ENCODE data around the gene PYM1.
"Not testable (repeated sequence)": the region's sequence is repeated elsewhere in the genome, so short reads cannot be mapped to it uniquely, and the experiment has no call there.

Gene PYM1

DNA sequence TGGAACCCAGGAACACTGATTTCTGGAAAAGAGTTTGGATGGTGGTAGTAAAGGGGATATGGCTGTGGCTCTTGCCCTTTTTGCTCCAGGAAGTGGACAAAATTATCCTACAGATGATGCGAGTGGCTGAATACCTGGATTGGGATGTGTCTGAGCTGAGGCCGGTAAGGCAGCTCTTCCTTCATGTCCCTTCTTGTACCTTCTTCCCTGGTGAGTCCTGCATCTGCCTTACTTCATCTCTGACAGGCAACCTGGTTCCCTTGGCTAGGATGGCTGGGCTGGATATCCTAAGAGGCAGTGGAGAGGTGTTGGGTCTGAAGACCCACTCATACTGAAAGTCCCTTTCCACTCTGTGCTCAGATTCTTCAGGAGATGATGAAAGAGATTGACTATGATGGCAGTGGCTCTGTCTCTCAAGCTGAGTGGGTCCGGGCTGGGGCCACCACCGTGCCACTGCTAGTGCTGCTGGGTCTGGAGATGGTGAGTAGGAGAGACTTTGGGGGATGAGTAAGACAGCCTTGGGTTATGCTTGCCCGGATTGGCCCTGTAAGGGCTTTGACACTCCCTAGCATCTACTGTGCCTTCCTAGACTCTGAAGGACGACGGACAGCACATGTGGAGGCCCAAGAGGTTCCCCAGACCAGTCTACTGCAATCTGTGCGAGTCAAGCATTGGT lies 11.3 kb upstream of the PYM1 start:
- DNase-seq (ENCODE audit: low read depth): no peak

DNA sequence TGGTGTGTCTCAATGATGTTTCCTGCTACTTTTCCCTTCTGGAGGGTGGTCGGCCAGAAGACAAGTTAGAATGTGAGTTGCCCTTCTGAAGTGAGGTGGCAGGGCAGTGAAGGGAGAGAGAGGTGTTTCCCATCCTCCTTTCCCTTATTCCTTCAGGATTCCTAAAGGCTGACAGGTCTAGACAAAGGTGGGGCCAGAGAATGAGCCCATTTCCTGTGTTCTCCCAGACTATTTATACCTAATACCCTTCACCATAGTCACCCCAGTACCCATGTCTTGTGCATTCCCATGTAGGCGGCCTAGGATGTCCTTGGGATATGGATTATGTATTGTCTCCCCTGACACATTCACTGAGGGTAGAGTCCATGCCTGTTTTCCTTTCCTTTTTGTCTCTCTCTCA lies 10.3 kb upstream of the PYM1 start:
- DNase-seq (ENCODE audit: low read depth): no peak

DNA sequence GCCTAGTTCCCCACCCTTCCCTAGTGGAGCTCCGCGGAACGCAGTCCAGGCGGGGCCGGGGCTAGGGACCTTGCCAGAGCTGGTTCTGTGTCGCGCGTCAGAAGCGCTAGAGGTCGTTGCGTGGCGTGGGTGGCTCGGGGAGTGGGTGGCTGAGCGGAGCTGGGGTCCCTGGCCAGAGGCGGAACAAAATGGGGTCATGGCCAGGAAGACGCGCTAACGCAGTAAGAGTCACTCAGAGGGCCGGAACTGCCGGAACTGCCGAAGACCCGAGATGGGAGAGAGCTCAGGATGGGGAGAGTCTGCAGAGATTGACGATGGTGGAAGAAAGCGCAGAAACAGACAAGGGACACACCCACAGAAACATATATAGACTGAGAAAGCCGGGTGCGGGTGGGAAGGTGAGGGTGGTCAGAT lies 8.1 kb upstream of the PYM1 start:
- DNase-seq (ENCODE audit: low read depth): no peak

DNA sequence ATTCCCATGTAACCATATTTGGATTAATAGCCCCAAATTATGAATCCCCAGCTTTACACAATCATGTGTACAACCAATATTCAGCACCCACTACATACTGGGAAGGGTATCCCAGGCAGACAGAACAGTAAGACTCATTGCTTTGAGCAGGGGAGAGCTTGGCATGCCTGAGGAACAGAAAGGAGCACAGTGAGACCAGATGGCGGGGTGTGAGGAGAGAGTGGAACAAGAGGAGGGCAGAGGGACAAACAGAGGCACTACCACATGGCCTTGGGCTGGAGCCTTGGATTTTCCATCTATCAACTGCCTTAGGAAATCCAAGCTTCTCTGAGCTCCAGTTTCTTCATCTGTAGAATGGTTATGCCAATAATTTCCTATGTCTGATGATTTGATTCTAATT lies 7.1 kb upstream of the PYM1 start:
- DNase-seq (ENCODE audit: low read depth): no peak

DNA sequence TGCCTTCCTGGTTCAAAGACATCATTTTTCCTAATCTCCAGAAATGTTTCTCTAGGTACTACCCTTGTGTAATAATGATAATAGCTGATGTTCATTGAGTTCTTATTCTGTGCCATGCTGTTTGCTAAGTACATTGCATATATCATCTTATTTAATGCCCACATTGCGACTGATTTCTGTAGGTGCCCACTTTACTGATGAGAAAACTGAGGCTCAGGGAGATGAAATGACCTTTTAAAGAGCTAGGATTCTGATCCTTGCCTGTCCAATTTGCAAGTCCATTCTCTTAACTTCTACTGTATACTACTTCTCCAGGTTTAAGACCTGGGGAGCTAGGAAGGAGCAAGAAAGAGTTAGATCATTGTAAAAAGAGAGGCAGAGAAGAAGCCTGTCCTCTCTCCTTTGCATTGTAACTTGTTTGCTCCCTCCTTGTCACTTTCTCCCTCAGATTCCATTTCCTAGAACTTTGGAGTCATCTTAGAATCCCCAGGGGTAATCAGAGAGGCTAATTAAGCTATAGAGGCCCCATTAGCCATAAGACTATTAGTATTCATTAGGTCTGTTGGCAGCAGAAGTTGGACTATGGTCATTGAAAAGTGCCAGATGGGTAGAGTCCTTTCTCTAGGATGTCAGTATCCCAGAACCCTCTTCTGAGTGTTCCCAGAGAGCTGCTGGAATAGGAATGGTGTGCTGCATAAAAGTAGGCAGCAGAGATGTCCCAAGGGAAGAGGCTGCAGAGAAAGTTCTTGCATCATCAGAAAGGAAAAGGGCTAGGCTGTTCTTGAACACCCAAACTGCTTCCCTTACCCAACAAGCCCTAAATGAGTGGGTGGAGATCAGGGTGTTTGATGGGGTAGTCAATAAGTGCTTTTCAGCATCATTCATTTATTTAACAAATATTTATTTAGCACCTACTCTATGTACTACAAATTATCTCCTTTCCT lies 6.4 kb upstream of the PYM1 start:
- DNase-seq (ENCODE audit: low read depth): no peak

DNA sequence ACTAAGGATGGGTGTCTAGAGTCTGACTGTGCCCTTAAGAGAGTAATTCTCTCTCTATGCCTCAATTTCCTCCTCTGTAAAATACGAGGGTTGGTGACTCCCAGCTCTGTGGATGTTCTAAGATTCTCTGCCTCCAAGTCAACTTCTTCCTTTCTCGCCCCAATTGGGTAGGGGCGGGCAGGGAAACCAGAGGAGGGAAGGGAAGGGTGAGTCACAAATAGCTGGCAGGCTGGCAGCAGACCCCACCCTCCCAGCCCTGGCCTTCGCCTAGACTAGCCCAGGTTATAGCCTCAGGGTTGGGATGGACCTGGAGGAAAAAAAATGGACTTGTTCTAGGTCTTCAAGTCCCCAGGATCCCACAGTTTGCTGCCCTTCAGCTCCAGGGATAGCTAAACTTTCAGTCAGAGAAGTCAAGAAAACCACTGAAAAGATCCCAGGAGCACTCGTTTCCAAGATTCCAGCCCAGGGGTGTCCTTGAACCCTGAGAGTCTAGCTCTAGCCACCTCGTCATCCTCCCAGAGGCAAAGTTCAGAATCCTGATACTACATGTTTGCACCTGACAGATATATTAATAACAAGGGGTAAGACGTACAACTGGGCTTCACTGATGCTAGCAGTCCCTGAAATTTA lies 5.6 kb upstream of the PYM1 start:
- no peak for DNase-seq (ENCODE audit: low read depth)

DNA sequence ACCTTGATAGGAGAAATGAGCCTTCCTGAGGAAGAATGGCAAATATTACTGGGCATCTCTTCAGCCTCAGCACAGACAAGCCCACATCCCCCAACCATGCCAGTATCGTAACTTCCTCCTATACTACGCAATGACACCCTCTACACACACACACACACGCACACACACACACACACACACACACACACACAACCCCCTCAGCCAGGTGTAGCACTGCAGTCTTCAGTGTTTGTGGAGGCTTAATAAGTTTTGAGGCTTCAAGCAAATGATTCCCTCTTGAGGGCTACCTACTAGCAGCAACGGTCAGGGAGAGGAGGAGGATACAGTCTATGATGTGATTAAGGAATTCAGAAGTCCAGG lies 4.8 kb upstream of the PYM1 start:
- no peak for DNase-seq (ENCODE audit: low read depth)

DNA sequence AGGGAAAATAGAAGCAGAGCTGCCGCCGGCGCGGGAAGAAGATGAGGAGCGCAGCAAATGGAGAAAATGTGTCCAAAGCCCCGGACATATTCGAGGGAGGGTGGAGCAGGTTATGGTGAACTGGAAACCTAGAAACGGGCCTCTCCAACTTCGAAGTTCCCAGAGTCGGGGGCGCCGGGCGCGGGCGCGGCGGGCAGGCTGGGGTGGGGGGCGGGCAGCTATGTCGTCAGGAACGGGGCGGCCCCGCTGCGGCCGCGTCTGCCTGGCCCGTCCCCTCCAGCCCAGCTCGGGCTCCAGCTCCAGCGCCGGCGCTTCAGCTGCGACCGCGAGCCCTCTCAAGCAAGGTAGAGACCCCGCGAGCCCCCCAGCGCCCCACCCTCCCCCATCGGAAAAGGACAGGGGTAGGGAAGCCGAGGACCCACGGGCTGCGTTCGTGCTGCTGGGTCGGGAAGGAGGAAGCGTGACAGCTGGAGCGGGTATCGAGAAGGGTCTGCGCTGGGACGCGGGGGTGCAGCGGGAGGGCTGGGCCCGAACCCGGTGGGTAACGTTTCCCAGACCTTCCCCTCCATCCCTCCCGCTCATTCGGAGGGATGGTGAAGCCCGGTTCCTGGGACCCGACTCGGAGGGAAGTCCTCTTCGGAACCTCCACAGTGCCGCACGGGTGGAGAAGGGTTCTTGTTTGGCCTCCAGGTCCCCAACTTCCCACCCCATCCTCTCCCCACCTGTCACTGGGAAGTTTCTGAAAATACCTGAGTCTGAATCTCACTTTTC lies 4.3 kb upstream of the PYM1 start:
- DNase-seq (ENCODE audit: low read depth): no peak

DNA sequence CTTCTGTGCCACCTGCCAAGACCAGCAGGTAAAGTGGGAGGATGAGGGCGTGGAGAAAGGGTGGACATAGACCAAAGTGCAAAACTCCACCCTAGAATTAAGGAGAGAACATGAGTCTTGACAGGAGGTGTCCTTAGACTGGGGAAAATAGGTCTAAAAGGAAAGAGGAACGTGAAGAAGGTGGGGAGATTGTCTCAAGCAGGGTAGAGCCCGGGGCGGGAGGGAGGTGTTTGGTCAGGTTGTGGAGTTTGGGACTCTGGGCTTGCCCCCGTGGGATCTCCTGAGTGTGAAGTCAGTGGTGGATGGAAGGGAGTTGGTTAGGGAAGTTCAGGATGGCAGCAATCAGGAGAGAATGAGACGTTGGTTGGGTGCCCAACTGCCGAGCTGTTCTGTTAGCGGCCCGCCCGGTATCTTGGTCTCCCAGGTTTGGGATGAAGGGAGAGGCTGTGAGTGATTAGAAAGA lies 3.7 kb upstream of the PYM1 start:
- no peak for DNase-seq (ENCODE audit: low read depth)

DNA sequence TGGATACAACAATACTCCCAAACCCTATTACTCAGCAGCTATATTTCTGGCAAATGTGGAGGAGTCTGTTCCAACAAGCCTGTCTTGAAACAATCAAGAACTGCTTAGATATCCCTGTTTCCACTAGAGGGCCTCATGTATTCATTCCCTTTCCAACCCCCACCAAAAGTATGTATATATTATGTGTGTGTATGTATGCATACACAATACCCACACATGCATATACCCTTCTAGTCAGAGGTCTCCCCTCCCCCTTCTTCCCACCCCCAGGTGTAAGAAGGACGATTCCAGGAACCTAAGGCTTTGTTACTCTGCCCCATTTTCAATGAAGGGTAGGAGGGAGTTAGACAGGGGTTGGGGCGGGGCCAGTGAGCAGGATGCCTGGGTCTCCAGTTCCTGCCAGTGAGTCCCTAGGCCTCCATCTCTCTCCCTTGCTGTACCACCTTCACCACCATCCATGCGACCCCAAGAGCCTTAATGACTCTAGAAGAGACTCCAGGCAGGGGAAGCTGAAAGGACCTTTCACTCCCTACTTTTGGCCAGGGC lies 3.1 kb upstream of the PYM1 start, which contains the start of gene DGKA:
DGKA (plus strand) TSS at position 392 of the 546 bp plus-strand sequence. CDS start 5,342 bp downstream, outside the sequence.
- DNase-seq (ENCODE audit: low read depth): no peak

DNA sequence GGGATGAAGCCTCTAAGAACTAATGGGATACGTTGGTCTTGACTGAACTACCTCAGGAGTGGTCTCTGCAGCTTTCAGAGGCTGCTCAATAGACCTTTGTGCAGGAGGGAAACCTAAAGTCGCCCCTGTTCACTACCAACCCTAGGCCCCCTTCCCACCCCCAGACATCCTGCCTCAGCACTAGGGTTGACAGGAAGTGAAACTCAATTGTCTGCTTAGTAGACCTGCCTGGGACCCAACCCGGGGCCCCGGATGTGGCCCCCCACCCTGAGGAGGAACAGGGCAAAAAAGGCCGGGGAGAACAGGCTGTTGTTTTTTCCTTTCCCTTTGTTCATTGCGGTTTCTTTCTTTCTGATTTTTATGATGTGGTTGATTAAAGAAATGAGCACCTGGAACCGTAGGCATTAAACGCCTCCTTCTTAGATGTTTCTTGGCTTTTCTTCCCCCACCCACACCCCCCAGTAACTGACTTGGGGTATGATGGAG lies 1.7 kb upstream of the PYM1 start:
- DNase-seq (ENCODE audit: low read depth): peak; percentile 44

DNA sequence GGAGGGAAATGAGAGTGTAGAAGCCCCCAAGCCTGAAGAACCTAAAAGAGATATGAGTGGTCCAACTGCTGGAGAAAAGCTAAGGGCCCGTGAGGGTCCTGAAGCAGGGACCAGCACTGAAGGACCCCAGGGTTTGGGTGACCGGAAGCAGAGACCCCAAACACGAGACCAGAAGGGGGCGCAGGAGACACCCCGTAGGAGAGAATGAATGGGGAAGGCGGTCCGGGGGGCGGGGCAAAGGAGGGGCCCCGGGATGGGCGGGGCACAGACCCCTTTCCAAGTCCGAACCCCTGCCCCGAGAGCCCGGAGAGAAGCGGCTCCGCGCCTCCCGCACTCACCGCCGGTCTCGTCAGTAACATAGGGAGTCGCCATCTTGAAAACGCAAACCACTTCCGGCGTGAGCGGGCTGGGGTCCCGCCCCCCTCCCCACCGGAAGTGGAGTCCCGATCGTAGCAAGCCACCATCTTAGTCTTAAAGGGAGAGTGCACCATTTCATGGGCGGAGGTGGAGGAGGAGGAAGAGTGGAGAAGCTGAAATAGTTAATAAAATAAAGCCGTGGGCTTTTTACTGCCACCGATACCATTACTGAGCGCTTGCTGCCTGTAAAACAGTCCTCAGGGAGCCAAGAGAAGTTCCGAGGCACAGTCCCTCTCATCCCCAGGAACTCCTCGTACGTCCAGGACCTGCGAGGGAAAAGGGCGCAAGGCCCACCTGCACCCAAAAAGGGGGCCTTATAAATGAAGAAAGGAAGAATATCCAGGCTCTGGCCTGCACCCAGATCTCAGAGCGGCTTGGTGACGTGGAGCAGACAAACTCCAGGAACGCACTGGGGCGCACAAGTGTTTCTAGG lies 731 bp downstream of the PYM1 start:
- DNase-seq (ENCODE audit: low read depth): peak; percentile 79

DNA sequence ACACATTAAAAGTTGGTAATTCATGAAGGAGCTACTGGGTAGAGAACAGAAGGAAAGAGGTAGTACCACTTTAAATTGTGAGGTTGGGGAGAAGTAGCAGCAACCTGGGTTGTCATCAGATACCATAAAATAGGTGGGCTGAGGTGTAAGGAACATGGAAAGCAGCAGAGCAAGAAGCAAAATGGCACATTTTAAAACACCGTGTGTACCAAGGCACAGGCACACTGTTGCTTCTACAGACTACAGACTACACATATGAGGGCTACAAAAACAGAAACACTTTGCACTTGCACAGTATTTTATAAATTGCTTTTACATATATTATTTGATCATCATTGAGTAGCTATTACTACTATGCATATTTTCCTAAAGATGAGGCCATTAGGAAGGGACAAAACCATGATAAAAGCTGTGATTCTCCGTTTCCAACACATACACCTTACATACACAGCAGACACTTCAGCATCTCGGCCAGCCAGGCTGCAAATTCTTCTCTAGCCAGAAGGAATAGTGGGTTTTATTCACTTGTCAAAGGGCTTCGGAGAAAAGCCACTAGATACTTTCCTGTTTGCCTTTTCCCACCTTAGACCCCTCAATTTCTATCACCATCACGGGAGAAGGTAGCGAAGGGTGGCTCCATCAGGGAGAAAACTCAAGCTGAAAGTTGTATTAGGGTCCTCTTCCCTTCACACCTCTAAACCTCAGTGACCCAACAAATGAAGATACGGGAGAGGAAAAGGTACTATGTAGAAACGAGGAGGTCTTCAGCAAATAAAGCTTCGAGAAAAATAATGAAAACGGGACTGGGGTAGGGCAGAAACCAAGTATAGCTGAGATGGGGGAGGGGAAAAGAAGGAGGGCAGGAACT lies 1.6 kb downstream of the PYM1 start:
- no peak for DNase-seq (ENCODE audit: low read depth)

DNA sequence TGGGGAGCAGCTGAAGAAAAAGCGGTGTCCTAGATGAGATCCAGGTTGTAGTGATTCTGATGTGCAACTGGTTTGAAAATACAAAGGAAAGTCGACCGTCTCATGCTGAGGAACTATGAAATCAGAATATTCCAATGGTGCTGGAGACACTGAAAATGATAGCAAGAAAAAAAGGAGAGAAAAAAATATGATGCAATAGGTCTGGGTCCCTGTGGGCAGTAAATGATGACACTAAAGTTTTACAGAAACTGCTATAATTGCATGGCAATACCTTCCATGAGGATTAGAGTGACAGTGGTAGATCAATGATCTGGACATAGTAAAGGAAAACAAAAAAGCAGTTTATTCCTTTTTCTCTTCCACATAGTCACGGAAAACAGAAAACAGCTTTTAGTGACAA lies 2.3 kb downstream of the PYM1 start:
- DNase-seq (ENCODE audit: low read depth): no peak

DNA sequence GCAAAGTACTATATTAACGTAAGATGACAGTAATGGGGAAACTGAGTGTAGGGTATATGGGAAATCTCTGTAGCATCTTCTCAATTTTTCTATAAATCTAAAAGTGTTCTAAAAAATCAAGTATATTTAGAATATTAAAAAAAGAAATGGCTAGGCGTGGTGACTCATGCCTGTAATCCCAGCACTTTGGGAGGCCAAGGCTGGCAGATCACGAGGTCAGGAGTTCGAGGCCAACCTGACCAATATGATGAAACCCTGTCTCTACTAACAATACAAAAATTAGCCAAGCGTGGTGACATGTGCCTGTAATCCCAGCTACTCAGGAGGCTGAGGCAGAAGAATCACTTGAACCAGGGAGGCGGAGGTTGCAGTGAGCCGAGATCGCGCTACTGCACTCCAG lies 4.0 kb downstream of the PYM1 start:
- not testable (repeated sequence) for DNase-seq (ENCODE audit: low read depth)

DNA sequence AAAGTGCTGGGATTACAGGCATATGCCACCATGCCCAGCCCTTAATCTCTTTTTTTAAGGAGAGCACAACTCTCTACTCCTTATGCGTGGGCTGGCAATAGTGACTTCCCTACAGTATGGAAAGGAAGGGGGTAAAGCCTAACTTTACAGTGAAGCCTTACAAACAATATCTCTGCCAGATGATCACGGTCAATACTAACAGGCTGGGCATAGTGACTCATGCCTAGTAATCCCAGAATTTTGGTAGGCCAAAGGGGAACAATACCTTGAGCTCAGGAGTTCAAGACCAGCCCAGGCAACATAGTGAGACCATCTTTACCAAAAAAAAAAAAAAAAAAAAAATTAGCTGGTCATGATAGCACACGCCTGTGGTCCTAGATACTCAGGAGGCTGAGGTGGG lies 5.6 kb downstream of the PYM1 start:
- DNase-seq (ENCODE audit: low read depth): no peak

DNA sequence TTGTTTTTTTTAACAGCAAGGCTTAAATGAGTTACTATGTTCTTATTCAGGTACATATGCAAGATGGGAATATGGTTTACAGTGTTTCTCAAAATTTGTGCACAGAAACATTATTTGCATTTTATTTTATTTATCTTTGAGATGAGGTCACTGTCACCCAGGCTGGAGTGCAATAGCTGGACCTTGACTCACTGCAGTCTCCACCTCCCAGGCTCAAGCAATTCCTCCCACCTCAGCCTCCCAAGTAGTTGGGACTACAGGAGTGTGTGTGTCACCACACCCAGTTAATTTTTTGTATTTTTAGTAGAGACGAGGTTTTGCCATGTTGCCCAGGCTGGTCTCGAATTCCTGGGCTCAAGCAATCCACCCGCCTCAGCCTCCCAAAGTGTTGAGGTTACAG lies 8.7 kb downstream of the PYM1 start:
- DNase-seq (ENCODE audit: low read depth): not testable (repeated sequence)

DNA sequence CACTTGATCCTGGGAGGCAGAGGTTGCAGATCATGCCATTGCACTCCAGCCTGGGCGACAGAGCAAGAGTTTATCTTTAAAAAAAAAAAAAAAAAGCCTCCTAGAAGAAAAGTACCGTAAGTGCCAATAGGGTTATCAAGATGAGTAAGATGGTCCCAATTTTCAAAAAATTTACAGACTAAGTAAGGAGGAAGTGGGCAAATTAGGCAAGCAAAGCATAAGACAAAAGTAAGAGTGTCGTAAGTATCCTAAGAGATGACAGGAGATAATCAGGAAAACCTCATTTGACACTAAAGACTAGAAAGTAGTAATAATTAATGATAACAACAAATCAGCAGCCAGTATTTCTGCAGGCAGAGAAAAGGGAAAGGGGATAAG lies 12.2 kb downstream of the PYM1 start:
- no peak for DNase-seq (ENCODE audit: low read depth)

DNA sequence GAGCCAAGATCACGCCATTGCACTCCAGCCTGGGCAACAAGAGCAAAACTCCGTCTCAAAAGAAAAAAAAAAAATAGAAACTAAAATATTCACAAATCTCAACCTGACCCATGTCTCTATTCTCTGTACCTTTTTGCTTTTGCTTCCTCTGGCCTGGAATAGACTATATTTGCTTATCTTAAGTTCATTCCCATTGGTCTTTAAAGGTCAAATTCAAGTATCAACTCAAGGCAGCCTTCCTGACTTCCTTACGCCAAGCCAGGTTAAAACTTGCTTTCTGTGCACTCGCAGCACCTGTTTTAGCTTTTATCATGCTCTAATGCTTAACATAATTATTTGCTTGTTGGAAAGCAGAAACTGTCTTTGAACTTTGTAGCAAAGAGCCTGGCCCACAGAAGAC lies 14.8 kb downstream of the PYM1 start:
- no peak for DNase-seq (ENCODE audit: low read depth)

DNA sequence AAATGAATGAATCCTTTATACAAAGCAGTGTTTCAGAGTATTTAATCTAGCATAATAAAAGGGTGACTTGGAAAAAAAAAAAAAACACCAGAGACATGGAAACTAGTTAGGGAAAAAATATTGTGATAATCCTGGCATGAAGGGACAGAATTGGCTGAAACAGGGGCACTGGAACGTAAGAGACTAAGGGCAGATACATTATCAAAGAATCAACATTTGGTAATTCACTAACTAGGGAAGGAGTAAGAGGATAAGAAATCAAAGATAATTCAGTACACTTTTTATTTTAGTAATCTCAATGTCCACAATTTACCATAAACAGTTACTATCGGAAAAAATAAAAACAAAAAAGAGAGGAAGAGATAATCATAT lies 18.2 kb downstream of the PYM1 start:
- no peak for DNase-seq (ENCODE audit: low read depth)
